Cardiac muscle cell (in vitro differentiated cells and primary cell): Measurements from ENCODE around the gene RABGGTA. TPM values are rescaled to one million over a fixed set of nuclear protein-coding genes. Genes with fewer than 3 reads are reported as not detected.
"Not testable (repeated sequence)": the region's sequence is repeated elsewhere in the genome, so short reads cannot be mapped to it uniquely, and the experiment has no call there.

Source experiments
- DNase-seq, 2 donors: peaks; one replicate each; pipeline versions ENCODE4 v3.0.0 to v3.0.0-alpha.2; 2010 to 2017; ENCODE audit warnings: low read depth in 1 of 2, low spot score in 1 of 2
- H3K27ac ChIP-seq: fragments of 200-600 bp; sonication (generic); 2 replicates; pipeline ENCODE4 v1.5.1; 2016
- H3K27me3 ChIP-seq: fragments of 200-600 bp; sonication (generic); 2 replicates; pipeline ENCODE4 v1.6.0; 2016; ENCODE audit warnings: control low read depth
- H3K36me3 ChIP-seq: fragments of 200-600 bp; sonication (generic); 2 replicates; pipeline ENCODE4 v1.5.1; 2016; ENCODE audit warnings: control low read depth
- H3K4me1 ChIP-seq: fragments of 200-600 bp; sonication (generic); 2 replicates; pipeline ENCODE4 v1.8.1; 2017; ENCODE audit warnings: low read depth, mild to moderate bottlenecking, mixed run types
- H3K4me3 ChIP-seq: fragments of 200-600 bp; sonication (generic); 2 replicates; pipeline ENCODE4 v1.5.1; 2016; ENCODE audit warnings: mild to moderate bottlenecking
- H3K9me3 ChIP-seq: fragments of 200-600 bp; sonication (generic); 2 replicates; pipeline ENCODE4 v1.5.1; 2017; ENCODE audit warnings: low read depth, mild to moderate bottlenecking, control low read depth
- CTCF ChIP-seq: IDR thresholded peaks from 2 replicates; pipeline ENCODE4 v1.5.1; 2012; ENCODE audit warnings: low read depth, mild to moderate bottlenecking, low read length
- polyA plus RNA-seq: library from polyadenylated mRNA; unstranded; fragments of >200 nt; fragmentation: Nextera tagmentation; extraction: Ambion mirVana; gene quantifications from 2 replicates; pipeline ENCODE4 v1.2.1, GENCODE V29; 2016
- total RNA-seq: library from RNA; depleted of rRNA; stranded (reverse); fragments of >200 nt; gene quantifications from 2 replicates; pipeline ENCODE4 v1.2.3, GENCODE V29; 2016

Gene RABGGTA
- total and polyA plus RNA-seq, 2 experiments from 2014 or later: 39.6 to 43.7 TPM

- no peak for TF ChIP-seq CTCF
- H3K27me3 ChIP-seq: no peaks in the 10 kb centered on the region
- DNase-seq: no peak
- no peaks in the 10 kb centered on the region for H3K9me3 ChIP-seq
- no peaks in the 10 kb centered on the region for H3K36me3 ChIP-seq
- no peak overlapping the region for H3K27ac ChIP-seq
- H3K4me3 ChIP-seq: no peak overlapping the region
- H3K4me1 ChIP-seq: no peaks in the 10 kb centered on the region
Measured at GRCh38 chr14:24219080-24219479, 52.3 kb downstream of the RABGGTA start.

GRCh38 chr14:24216876-24217275, 54.5 kb downstream of the RABGGTA start:
- not testable (repeated sequence) for DNase-seq, H3K27me3 ChIP-seq, H3K4me3 ChIP-seq, H3K4me1 ChIP-seq, H3K36me3 ChIP-seq, H3K9me3 ChIP-seq, H3K27ac ChIP-seq

- no peak for DNase-seq
- Histone ChIP-seq H3K36me3 (no peaks in the 10 kb centered on the region), H3K27me3 (no peaks in the 10 kb centered on the region), H3K4me3 (no peak overlapping the region), H3K4me1 (no peaks in the 10 kb centered on the region), H3K27ac (no peak overlapping the region), H3K9me3 (no peaks in the 10 kb centered on the region)
- no peak for TF ChIP-seq CTCF
Measured at GRCh38 chr14:24216345-24216699, 55.1 kb downstream of the RABGGTA start.

Other genes with a start within 250 kb of the RABGGTA start
Only the 30 nearest of the 34 such genes appear.
- gene DCAF11, start 156.8 kb downstream of the RABGGTA start, total RNA-seq: 152 and 317 TPM in 2 replicates
- 110 and 165 TPM in 2 replicates for gene DCAF11, start 156.8 kb downstream of the RABGGTA start, polyA plus RNA-seq
- 4.2 and 6.7 TPM in 2 replicates for gene NRL, start 156.6 kb downstream of the RABGGTA start, total RNA-seq
- 4.8 and 5.1 TPM in 2 replicates for gene NRL, start 156.6 kb downstream of the RABGGTA start, polyA plus RNA-seq
- gene FITM1, start 140.9 kb downstream of the RABGGTA start, total RNA-seq: 124 and 136 TPM in 2 replicates
- gene FITM1, start 140.9 kb downstream of the RABGGTA start, polyA plus RNA-seq: 181 and 209 TPM in 2 replicates
- gene PSME1, start 135.4 kb downstream of the RABGGTA start, total RNA-seq: 211 and 238 TPM in 2 replicates
- gene PSME1, start 135.4 kb downstream of the RABGGTA start, polyA plus RNA-seq: 383 and 492 TPM in 2 replicates
- 54.6 and 69.3 TPM in 2 replicates for gene EMC9, start 130.0 kb downstream of the RABGGTA start, total RNA-seq
- gene EMC9, start 130.0 kb downstream of the RABGGTA start, polyA plus RNA-seq: 82.3 and 114 TPM in 2 replicates
- gene PSME2, start 125.0 kb downstream of the RABGGTA start, total RNA-seq: 92.3 and 97.6 TPM in 2 replicates
- gene PSME2, start 125.0 kb downstream of the RABGGTA start, polyA plus RNA-seq: 311 and 331 TPM in 2 replicates
- 81.0 and 134 TPM in 2 replicates for gene RNF31, start 124.1 kb downstream of the RABGGTA start, total RNA-seq
- gene RNF31, start 124.1 kb downstream of the RABGGTA start, polyA plus RNA-seq: 42.1 and 44.9 TPM in 2 replicates
- 29.1 and 33.7 TPM in 2 replicates for gene IRF9, start 110.3 kb downstream of the RABGGTA start, total RNA-seq
- 27.3 and 35.4 TPM in 2 replicates for gene IRF9, start 110.3 kb downstream of the RABGGTA start, polyA plus RNA-seq
- gene REC8, start 99.5 kb downstream of the RABGGTA start, total RNA-seq: 20.3 and 23.5 TPM in 2 replicates
- gene REC8, start 99.5 kb downstream of the RABGGTA start, polyA plus RNA-seq: 38.8 and 39.0 TPM in 2 replicates
- 32.0 and 40.7 TPM in 2 replicates for gene IPO4, start 82.8 kb downstream of the RABGGTA start, total RNA-seq
- 26.4 and 34.5 TPM in 2 replicates for gene IPO4, start 82.8 kb downstream of the RABGGTA start, polyA plus RNA-seq
- 40.2 and 50.3 TPM in 2 replicates for gene TM9SF1, start 76.2 kb downstream of the RABGGTA start, total RNA-seq
- gene TM9SF1, start 76.2 kb downstream of the RABGGTA start, polyA plus RNA-seq: 55.2 and 65.3 TPM in 2 replicates
- gene TSSK4, start 65.9 kb downstream of the RABGGTA start, total RNA-seq: not detected in 2 replicates
- gene TSSK4, start 65.9 kb downstream of the RABGGTA start, polyA plus RNA-seq: 2.3 and 3.3 TPM in 2 replicates
- gene CHMP4A, start 58.1 kb downstream of the RABGGTA start, total RNA-seq: 26.4 and 31.0 TPM in 2 replicates
- 51.1 and 56.1 TPM in 2 replicates for gene CHMP4A, start 58.1 kb downstream of the RABGGTA start, polyA plus RNA-seq
- 39.3 and 59.8 TPM in 2 replicates for gene MDP1, start 55.5 kb downstream of the RABGGTA start, total RNA-seq
- gene MDP1, start 55.5 kb downstream of the RABGGTA start, polyA plus RNA-seq: 70.5 and 73.4 TPM in 2 replicates
- 262 and 264 TPM in 2 replicates for gene NEDD8, start 39.2 kb downstream of the RABGGTA start, total RNA-seq
- gene NEDD8, start 39.2 kb downstream of the RABGGTA start, polyA plus RNA-seq: 429 and 492 TPM in 2 replicates
- 59.5 and 66.3 TPM in 2 replicates for gene GMPR2, start 38.7 kb downstream of the RABGGTA start, total RNA-seq
- 57.6 and 66.8 TPM in 2 replicates for gene GMPR2, start 38.7 kb downstream of the RABGGTA start, polyA plus RNA-seq
- gene TINF2, start 29.0 kb downstream of the RABGGTA start, total RNA-seq: 32.3 and 40.8 TPM in 2 replicates
- 49.9 and 50.6 TPM in 2 replicates for gene TINF2, start 29.0 kb downstream of the RABGGTA start, polyA plus RNA-seq
- gene TGM1, start 8.4 kb downstream of the RABGGTA start, total RNA-seq: 0.35 and 1.7 TPM in 2 replicates
- gene TGM1, start 8.4 kb downstream of the RABGGTA start, polyA plus RNA-seq: 0.65 TPM in 1 of 2 replicates, not detected in the other
- 43.2 and 54.3 TPM in 2 replicates for gene DHRS1, start 28.2 kb upstream of the RABGGTA start, total RNA-seq
- gene DHRS1, start 28.2 kb upstream of the RABGGTA start, polyA plus RNA-seq: 53.5 and 58.1 TPM in 2 replicates
- gene NOP9, start 28.3 kb upstream of the RABGGTA start, total RNA-seq: 13.5 and 15.7 TPM in 2 replicates
- gene NOP9, start 28.3 kb upstream of the RABGGTA start, polyA plus RNA-seq: 2.7 and 4.3 TPM in 2 replicates
- not detected in 2 replicates for gene CIDEB, start 36.4 kb upstream of the RABGGTA start, total RNA-seq
- gene CIDEB, start 36.4 kb upstream of the RABGGTA start, polyA plus RNA-seq: not detected in 2 replicates
- 7.6 and 15.1 TPM in 2 replicates for gene LTB4R2, start 38.5 kb upstream of the RABGGTA start, total RNA-seq
- 0.17 and 1.8 TPM in 2 replicates for gene LTB4R2, start 38.5 kb upstream of the RABGGTA start, polyA plus RNA-seq
- 8.5 and 8.8 TPM in 2 replicates for gene LTB4R, start 39.9 kb upstream of the RABGGTA start, total RNA-seq
- gene LTB4R, start 39.9 kb upstream of the RABGGTA start, polyA plus RNA-seq: 2.0 and 2.7 TPM in 2 replicates
- 0.35 and 1.5 TPM in 2 replicates for gene ADCY4, start 63.5 kb upstream of the RABGGTA start, total RNA-seq
- 1.2 TPM in 1 of 2 replicates, not detected in the other for gene ADCY4, start 63.5 kb upstream of the RABGGTA start, polyA plus RNA-seq
- 0.24 TPM in 1 of 2 replicates, not detected in the other for gene RIPK3, start 68.4 kb upstream of the RABGGTA start, total RNA-seq
- 0.81 TPM in 1 of 2 replicates, not detected in the other for gene RIPK3, start 68.4 kb upstream of the RABGGTA start, polyA plus RNA-seq
- gene NFATC4, start 96.6 kb upstream of the RABGGTA start, total RNA-seq: 56.8 and 117 TPM in 2 replicates
- 83.2 and 120 TPM in 2 replicates for gene NFATC4, start 96.6 kb upstream of the RABGGTA start, polyA plus RNA-seq
- gene NYNRIN, start 127.4 kb upstream of the RABGGTA start, total RNA-seq: 37.2 and 56.2 TPM in 2 replicates
- 21.3 and 30.7 TPM in 2 replicates for gene NYNRIN, start 127.4 kb upstream of the RABGGTA start, polyA plus RNA-seq
- 2.3 and 3.3 TPM in 2 replicates for gene CBLN3, start 158.1 kb upstream of the RABGGTA start, total RNA-seq
- 3.1 and 5.3 TPM in 2 replicates for gene CBLN3, start 158.1 kb upstream of the RABGGTA start, polyA plus RNA-seq
- 62.2 and 90.7 TPM in 2 replicates for gene KHNYN, start 158.4 kb upstream of the RABGGTA start, total RNA-seq
- gene KHNYN, start 158.4 kb upstream of the RABGGTA start, polyA plus RNA-seq: 34.7 and 35.7 TPM in 2 replicates
- 60.4 and 63.9 TPM in 2 replicates for gene SDR39U1, start 171.2 kb upstream of the RABGGTA start, total RNA-seq
- gene SDR39U1, start 171.2 kb upstream of the RABGGTA start, polyA plus RNA-seq: 163 TPM in 2 replicates